Measurements from ENCODE around the gene CKAP2L. TPM values are rescaled to one million over a fixed set of nuclear protein-coding genes. Genes with fewer than 3 reads are reported as not detected.
A peak's percentile ranks its signal among the peaks of the same experiment; 100 is the strongest.

The CKAP2L gene
- total RNA-seq, 1 donor from 2014 or later, result 8.9 TPM

- H3K27ac Mint-ChIP-seq, result peak overlapping the region; percentile 86
These were observed 29.8 kb upstream of the CKAP2L start for GRCh38 chr2:112794131-112794733.

GRCh38 chr2:112793449-112793978, 29.1 kb upstream of the CKAP2L start:
- DNase-seq (ENCODE audit: low spot score in 2 of 2, unreplicated experiment in 2 of 2), result no peak
- no peaks in the 10 kb centered on the region for H3K36me3 Mint-ChIP-seq
- no peak for TF ChIP-seq CTCF (IDR thresholded peaks at IDR 0.05; ENCODE audit: unreplicated experiment)
- peaks cover 10% of the 10 kb centered on the region for H3K9me3 Mint-ChIP-seq
- no peak overlapping the region for H3K4me3 Mint-ChIP-seq
- peaks cover 30% of the 10 kb centered on the region for H3K4me1 Mint-ChIP-seq
- H3K27ac Mint-ChIP-seq, result peak overlapping the region; percentile 94
- H3K27me3 Mint-ChIP-seq (ENCODE audit: low read depth), result no peaks in the 10 kb centered on the region

More at GRCh38 chr2:112794131-112794733, 29.8 kb upstream of the CKAP2L start:
- Mint-ChIP-seq H3K9me3 (peaks cover 10% of the 10 kb centered on the region), H3K27me3 (ENCODE audit: low read depth) (no peaks in the 10 kb centered on the region), H3K36me3 (no peaks in the 10 kb centered on the region), H3K4me1 (peaks cover 30% of the 10 kb centered on the region), H3K4me3 (no peak overlapping the region)
- no peak for TF ChIP-seq CTCF (IDR thresholded peaks at IDR 0.05; ENCODE audit: unreplicated experiment)
- no peak for DNase-seq (ENCODE audit: low spot score in 2 of 2, unreplicated experiment in 2 of 2)

GRCh38 chr2:112792419-112792818, 28.0 kb upstream of the CKAP2L start:
- Mint-ChIP-seq H3K27me3 (ENCODE audit: low read depth) (no peaks in the 10 kb centered on the region), H3K27ac (no peak overlapping the region)
- no peak for DNase-seq (ENCODE audit: low spot score in 2 of 2, unreplicated experiment in 2 of 2)

GRCh38 chr2:112791693-112792230, 27.4 kb upstream of the CKAP2L start:
- H3K27me3 Mint-ChIP-seq (ENCODE audit: low read depth), result no peaks in the 10 kb centered on the region
- no peak for DNase-seq (ENCODE audit: low spot score in 2 of 2, unreplicated experiment in 2 of 2)
- no peaks in the 10 kb centered on the region for H3K36me3 Mint-ChIP-seq
- H3K9me3 Mint-ChIP-seq, result peaks cover 3% of the 10 kb centered on the region
- peaks cover 30% of the 10 kb centered on the region for H3K4me1 Mint-ChIP-seq
- no peak overlapping the region for H3K27ac Mint-ChIP-seq
- H3K4me3 Mint-ChIP-seq, result no peak overlapping the region
- no peak for TF ChIP-seq CTCF (IDR thresholded peaks at IDR 0.05; ENCODE audit: unreplicated experiment)

More at GRCh38 chr2:112792419-112792818, 28.0 kb upstream of the CKAP2L start:
- Mint-ChIP-seq H3K4me1 (peaks cover 30% of the 10 kb centered on the region), H3K9me3 (peaks cover 7% of the 10 kb centered on the region), H3K36me3 (no peaks in the 10 kb centered on the region), H3K4me3 (no peak overlapping the region)
- no peak for TF ChIP-seq CTCF (IDR thresholded peaks at IDR 0.05; ENCODE audit: unreplicated experiment)

- Mint-ChIP-seq H3K4me1 (peaks cover 30% of the 10 kb centered on the region), H3K27me3 (ENCODE audit: low read depth) (no peaks in the 10 kb centered on the region), H3K27ac (no peak overlapping the region), H3K9me3 (peaks cover 3% of the 10 kb centered on the region), H3K4me3 (no peak overlapping the region), H3K36me3 (no peaks in the 10 kb centered on the region)
- no peak for TF ChIP-seq CTCF (IDR thresholded peaks at IDR 0.05; ENCODE audit: unreplicated experiment)
- DNase-seq (ENCODE audit: low spot score in 2 of 2, unreplicated experiment in 2 of 2), result no peak
These were observed 26.6 kb upstream of the CKAP2L start for GRCh38 chr2:112791019-112791418.
